Thoracic aorta (tissue), 2 donors: Measurements from ENCODE around the gene CDH2. TPM values are rescaled to one million over a fixed set of nuclear protein-coding genes. Genes with fewer than 3 reads are reported as not detected.
A peak's percentile ranks its signal among the peaks of the same experiment; 100 is the strongest.

Source experiments
- ATAC-seq: fragments of 150-250 bp; one replicate; pipeline ENCODE4 v1.8.0; 2017; ENCODE audit warnings: low read depth; ENCODE audit not compliant: insufficient number of reproducible peaks, low FRiP score
- DNase-seq: peaks from one replicate; pipeline ENCODE4 v3.0.0-alpha.2; 2020; ENCODE audit warnings: low spot score
- H3K27ac ChIP-seq, 2 donors: fragments of 200-600 bp; sonication (generic); 1 replicate in 1 of 2; 2 replicates in 1 of 2; pipeline ENCODE4 v1.5.1; 2016; ENCODE audit warnings: mild to moderate bottlenecking in 2 of 2, moderate library complexity in 2 of 2
- H3K27me3 ChIP-seq: fragments of 200-600 bp; sonication (generic); replicated peaks from 2 replicates; pipeline ENCODE4 v1.6.0; 2016; ENCODE audit warnings: mild to moderate bottlenecking; ENCODE audit not compliant: insufficient read depth
- H3K36me3 ChIP-seq: fragments of 200-600 bp; sonication (generic); one replicate; pipeline ENCODE4 v1.5.1; 2016
- H3K4me1 ChIP-seq, 2 donors: fragments of 200-600 bp; sonication (generic); 1 replicate in 1 of 2; 2 replicates in 1 of 2; pipeline versions ENCODE4 v1.5.1 to v1.6.0; 2016; ENCODE audit warnings: low read depth in 2 of 2, mild to moderate bottlenecking in 1 of 2; ENCODE audit not compliant: control insufficient read depth in 1 of 2
- H3K4me3 ChIP-seq: fragments of 200-600 bp; sonication (generic); 2 replicates; pipeline ENCODE4 v1.5.1; 2016; ENCODE audit warnings: mild to moderate bottlenecking
- H3K9me3 ChIP-seq: fragments of 200-600 bp; sonication (generic); 2 replicates; pipeline ENCODE4 v1.5.1; 2016
- CTCF ChIP-seq: fragments of 200-600 bp; sonication (generic); IDR thresholded peaks from one replicate; pipeline ENCODE4 v1.5.1; 2019; ENCODE audit warnings: antibody characterized with exemption
- total RNA-seq, 2 donors: library from RNA; depleted of rRNA; stranded (reverse); fragments of >200 nt; gene quantifications; one replicate each; pipeline versions ENCODE4 v1.1.0 to v1.2.3, GENCODE V29; 2016

Gene CDH2
- total RNA-seq, 2 donors from 2014 or later, result 25.9 to 37.9 TPM

GRCh38 chr18:28201056-28201455 is 24.1 kb upstream of the CDH2 start:
- TF ChIP-seq CTCF, result no peak
- no peak for ATAC-seq
- DNase-seq, result no peak

GRCh38 chr18:28198620-28199019 is 21.7 kb upstream of the CDH2 start:
- Histone ChIP-seq H3K4me1 (no peaks in the 10 kb centered on the region), H3K27me3 (no peaks in the 10 kb centered on the region), H3K36me3 (no peaks in the 10 kb centered on the region), H3K27ac (no peak overlapping the region), H3K9me3 (no peaks in the 10 kb centered on the region), H3K4me3 (no peak overlapping the region)
- no peak for TF ChIP-seq CTCF
- ATAC-seq, result no peak
- DNase-seq, result no peak

More at GRCh38 chr18:28201056-28201455, 24.1 kb upstream of the CDH2 start:
- Histone ChIP-seq H3K36me3 (no peaks in the 10 kb centered on the region), H3K27me3 (no peaks in the 10 kb centered on the region), H3K4me1 (peaks cover 0 to 5% of the 10 kb centered on the region in 2 donors), H3K4me3 (no peak overlapping the region), H3K27ac (no peak overlapping the region), H3K9me3 (no peaks in the 10 kb centered on the region)

GRCh38 chr18:28193177-28193778 is 16.3 kb upstream of the CDH2 start:
- Histone ChIP-seq H3K27me3 (no peaks in the 10 kb centered on the region), H3K27ac (no peak overlapping the region), H3K4me3 (no peak overlapping the region), H3K4me1 (no peaks in the 10 kb centered on the region), H3K9me3 (no peaks in the 10 kb centered on the region), H3K36me3 (no peaks in the 10 kb centered on the region)
- TF ChIP-seq CTCF, result no peak
- ATAC-seq (no peak), DNase-seq (no peak)

GRCh38 chr18:28189400-28190239 is 12.7 kb upstream of the CDH2 start:
- H3K27ac ChIP-seq, result no peak overlapping the region
- DNase-seq (no peak), ATAC-seq (no peak)
- H3K36me3 ChIP-seq, result no peaks in the 10 kb centered on the region
- H3K27me3 ChIP-seq, result no peaks in the 10 kb centered on the region
- peak; percentile 71 for TF ChIP-seq CTCF
- no peak overlapping the region for H3K4me3 ChIP-seq
- H3K9me3 ChIP-seq, result no peaks in the 10 kb centered on the region
- H3K4me1 ChIP-seq, result no peaks in the 10 kb centered on the region

GRCh38 chr18:28185121-28185520 is 8.2 kb upstream of the CDH2 start:
- TF ChIP-seq CTCF, result no peak
- no peak for DNase-seq
- H3K27me3 ChIP-seq, result no peaks in the 10 kb centered on the region
- no peaks in the 10 kb centered on the region for H3K4me1 ChIP-seq
- H3K4me3 ChIP-seq, result no peak overlapping the region
- no peaks in the 10 kb centered on the region for H3K36me3 ChIP-seq
- H3K27ac ChIP-seq, result no peak overlapping the region
- ATAC-seq, result no peak
- H3K9me3 ChIP-seq, result no peaks in the 10 kb centered on the region
